Right renal cortex interstitium (tissue), 3 donors: Measurements from ENCODE around the gene RAD51B. TPM values are rescaled to one million over a fixed set of nuclear protein-coding genes. Genes with fewer than 3 reads are reported as not detected.

Source experiments
- DNase-seq, 3 donors: peaks; one replicate each; pipeline ENCODE4 v3.0.0-alpha.2; 2013; ENCODE audit warnings: low read depth in 3 of 3, low spot score in 2 of 3
- polyA plus RNA-seq, 3 donors: library from polyadenylated mRNA; unstranded; fragments of 120-200 nt; gene quantifications; one replicate each; pipeline ENCODE4 v1.2.1, GENCODE V29; 2013; ENCODE audit not compliant: insufficient read length in 3 of 3

RAD51B gene
- polyA plus RNA-seq, 3 donors = 11.3 to 11.9 (median 11.6) TPM

DNA sequence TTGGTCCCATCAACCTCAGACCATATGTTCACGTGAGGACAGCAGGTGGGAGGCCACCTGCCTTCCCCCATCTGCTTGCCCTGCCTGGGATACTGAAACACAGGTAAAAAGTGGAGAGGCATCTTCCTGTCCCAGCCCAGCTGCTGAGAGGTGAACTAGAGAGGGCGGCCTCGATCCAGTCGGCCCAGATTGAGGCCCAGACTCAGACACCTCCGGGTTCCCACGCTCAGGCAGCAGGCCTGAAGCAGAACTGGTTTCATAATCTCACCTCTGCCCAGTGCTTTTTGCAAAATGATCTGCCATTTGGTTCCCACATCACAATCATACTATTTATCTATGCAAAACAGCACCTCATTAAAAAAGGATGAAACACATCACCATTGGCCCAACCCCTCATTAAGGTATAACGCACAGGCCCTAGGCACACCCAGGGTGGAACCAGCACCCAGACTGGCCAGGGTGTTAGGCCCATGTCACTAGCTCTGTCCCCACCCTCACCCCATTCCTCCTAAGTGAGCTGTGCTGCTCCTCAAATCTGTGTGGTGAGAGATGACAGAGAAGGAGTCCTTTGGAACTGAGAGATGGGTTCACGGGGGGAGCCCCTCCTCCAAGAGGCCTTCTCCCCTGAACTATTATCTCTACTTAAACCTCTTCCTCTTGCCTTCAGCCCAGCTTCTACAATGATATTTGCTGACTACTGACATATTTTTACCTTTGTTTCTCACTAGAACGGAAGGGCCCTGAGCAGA, 892.2 kb downstream of the RAD51B start:
- no peak for DNase-seq

GRCh38 chr14:68712703-68713370, 893.3 kb downstream of the RAD51B start:
- no peak for DNase-seq

DNA sequence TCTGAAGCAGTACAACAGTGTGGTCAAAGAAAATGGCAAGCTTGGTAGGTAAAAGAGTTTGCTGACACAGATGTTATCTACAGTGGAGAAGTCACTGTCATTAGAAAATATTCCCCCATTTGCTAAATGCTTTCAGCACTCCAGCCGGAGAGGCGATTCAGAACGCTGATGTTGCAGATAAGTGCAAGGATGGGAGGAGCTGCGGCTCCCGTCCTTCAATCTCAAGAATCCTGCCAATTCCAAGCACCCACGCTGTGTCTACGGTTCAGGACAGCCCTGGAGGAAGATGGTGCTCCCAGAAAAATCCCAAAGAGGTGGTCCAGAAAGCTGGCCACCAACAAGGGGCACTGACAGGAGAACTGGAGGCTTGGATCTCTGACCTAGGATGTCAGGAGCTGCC, 894.2 kb downstream of the RAD51B start:
- no peak for DNase-seq

- no peak for DNase-seq
Measured at GRCh38 chr14:68714991-68715924, 895.7 kb downstream of the RAD51B start.

DNA sequence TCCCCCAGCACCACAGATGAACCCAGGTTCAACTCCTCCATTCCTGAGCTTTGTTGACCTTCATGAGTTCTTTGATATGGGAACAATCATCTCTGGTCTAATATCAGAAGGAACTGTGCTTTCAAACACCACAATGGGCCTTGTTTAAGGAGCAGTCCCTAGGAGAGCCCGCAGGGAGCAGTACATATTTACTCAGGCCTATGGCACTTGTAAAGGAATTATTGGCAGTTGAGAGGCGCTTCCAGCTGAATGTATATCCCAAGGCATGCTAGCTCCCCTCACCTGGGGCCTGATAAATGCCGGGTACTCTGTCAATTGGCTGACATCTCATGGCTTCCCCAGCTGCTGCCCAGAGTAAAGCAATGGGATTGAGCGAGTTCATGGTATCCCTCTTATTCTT, 897.1 kb downstream of the RAD51B start:
- no peak for DNase-seq

DNA sequence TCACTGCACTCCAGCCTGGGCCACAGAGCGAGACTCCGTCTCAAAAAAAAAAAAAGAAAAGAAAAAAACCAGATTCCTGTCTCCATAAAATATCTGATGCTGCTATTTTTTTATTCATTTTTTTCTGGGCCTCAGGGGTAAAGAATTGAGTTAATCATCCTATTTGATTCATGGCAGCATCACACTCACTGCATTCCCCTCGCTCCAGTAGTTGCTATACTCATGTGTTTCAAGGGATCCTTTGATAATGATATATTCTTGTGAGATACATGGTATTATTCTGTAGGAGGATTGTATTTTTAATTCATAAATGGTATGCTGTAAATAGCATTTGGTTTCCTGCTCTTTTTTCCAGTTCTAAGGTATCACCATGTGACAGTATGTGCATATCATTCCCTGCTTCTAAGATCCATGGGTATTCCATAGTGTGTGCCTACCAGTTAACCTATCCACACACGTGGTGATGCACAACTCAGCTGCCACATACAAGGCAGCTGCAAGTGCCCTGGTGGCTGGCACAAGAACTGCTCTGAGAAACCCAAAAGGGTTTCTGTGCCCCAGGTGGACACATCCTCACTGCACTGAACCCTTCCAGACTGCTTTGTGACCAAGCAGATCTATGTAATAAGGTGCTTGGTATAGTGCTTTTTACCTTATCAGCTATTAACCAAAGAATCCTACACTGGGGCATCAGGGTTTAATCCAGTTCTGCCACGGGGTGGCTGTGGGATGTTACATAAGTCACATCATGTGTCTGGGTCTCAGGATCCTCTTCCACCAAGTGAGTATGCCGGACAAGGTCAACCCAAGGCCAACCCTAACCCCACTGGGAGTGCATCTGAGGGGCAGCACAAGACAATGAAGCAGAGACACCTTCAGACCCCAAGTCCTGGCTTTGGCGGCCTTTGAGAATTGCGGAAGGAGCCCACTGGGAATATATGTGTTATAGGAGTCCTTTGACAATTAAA, 898.7 kb downstream of the RAD51B start:
- DNase-seq = no peak

DNA sequence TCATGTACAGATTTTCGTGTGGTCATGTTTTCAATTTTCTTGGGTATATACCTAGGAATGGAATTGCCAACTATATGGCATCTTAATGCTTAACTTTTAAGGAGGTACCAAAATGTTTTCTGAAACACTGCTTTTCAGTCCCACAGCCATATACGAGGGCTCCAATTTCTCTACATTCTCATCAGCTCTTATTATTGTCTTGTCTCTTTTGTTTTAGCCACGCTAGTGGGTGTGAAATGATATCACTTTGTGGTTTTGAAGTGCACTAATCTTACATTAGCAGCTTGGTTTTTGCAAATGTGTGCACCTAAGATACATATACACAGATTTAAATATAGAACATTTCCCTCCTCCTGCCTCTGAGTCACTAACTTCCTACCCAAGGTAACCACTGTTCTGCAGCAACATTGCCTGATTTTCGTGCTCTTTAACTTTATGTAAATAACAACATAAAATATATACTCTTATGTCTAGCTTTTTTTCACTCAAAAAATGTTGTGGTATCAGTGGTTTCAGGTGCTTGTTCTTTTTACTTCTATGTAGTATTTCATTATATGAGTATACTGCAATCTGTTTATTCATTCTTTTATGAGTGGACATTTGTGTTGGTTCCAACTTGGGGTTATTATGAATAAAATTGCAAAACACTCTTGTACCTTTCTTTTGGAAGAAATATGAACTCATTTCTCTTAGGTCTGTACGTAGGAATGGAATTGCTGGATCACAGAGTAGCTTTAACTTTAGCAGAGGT, 900.2 kb downstream of the RAD51B start:
- DNase-seq = no peak

- DNase-seq = no peak
Measured at GRCh38 chr14:68722186-68722585, 902.6 kb downstream of the RAD51B start.

DNA sequence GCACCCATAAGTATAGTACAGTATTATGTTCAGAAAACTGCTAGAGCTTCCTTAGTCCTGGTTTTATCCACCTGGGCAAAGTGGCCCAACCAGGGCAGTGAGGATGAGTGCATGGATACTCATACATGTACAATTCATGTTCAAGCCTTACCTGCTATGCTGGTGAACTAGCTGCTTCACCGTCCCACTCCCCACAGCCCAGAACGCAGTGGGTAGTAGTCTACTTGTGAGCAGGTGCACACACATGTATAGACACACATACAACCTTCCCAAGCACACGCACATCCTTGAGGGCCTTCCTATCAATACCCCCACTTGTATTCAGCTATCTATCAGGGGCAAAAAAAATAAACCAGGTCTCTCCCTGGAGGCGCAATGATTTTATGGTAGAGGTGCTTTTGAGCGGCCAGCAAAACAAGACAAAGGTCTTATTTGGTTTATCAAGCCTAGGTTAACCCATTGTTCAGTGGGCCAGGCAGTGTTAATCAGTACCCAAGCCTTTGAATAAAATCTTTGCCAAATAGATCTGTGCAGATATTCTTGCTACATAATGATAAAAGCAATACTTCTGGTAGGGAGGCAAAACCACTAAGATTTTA, 903.5 kb downstream of the RAD51B start:
- no peak for DNase-seq

GRCh38 chr14:68723808-68724268, 904.3 kb downstream of the RAD51B start:
- DNase-seq = no peak

GRCh38 chr14:68724914-68725313, 905.3 kb downstream of the RAD51B start:
- no peak for DNase-seq

DNA sequence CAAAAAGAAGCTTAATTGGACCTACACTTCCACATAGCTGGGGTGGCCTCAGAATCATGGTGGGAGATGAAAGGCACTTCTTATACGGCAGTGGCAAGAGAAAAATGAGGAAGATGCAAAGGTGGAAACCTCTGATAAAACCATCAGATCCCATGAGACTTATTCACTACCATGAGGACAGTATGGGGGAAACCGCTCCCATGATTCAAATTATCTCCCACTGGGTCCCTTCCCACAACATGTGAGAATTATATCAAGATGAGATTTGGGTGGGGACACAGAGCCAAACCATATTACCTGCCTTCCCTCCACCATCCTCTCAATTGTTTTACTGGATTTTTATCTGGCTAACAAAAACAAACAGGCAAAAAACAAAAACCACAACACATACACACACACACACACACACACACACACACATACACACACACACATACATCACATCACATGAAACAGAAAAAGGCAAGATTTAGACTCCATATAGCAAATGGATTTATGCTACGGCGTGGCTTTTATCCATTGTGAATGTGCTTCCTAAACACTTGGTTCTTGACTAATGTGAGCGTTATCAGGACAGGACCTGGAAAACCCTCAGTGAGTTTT, 906.6 kb downstream of the RAD51B start:
- no peak for DNase-seq

DNA sequence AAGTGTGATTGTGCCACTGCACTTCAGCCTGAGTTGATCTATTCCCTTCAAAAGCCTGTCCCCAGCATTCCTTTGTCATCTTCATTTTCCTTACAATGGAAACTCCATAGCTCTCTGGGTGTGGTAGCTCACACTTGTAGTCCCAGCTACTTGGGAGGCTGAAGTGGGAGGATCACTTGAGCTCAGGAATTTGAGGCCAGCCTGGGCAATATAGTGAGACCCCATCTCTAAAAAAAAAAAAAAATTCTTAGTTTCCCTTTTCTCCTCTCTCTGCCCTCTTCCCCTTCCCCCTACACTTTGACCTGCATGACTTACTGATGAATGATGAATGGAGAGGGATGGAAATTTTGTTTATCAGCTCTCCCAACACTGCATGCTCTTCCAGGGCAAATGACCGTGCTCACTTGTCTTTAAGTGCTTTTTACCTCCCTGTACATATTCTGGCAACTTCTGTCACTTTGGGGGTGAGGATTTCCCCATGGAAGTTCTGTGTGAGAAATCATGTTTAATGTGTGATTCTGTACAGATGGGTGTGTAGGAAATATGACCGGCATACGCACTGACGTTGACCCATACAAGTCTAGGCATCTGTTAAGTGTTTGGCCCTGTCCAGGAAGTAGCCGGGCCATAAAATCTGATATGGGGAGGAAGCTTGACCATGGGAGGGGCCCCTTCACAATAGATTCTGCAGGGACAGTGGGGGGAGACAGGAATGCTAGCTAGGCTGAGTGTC, 907.9 kb downstream of the RAD51B start:
- DNase-seq = no peak

DNA sequence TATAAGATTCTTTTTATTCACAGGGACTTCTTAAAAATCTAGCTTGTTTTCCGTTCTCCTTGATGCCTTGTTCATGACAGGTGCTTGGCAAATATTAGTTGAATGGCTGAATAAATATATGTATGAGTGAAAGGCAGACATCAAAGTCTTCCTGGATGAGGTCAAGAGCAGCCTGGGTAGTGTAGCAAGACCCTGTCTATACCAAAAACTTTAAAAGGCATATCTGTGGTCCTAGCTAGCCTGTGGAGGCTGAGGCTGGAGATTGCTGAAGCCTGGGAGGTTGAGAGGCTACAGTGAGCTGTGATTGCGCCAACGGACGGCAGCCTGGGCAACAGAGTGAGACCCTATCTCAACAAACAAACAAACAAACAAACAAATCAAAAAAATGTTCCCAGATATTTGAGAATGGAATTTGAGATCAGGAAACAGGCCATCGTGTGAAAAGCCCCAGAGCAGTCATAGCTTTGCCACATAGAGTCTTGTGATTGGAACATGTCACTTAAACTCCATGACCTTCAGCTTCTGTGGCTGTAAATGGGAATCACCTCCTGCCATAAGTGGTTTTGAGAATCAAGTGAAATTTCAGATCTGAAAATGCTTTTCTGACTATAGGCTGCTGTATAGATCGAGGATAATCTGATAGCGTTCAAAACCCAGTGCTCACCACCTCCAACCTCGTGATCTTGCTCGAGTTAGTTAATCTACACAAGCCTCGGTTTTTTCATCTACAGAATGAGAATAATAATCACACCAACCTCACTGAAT, 908.9 kb downstream of the RAD51B start:
- no peak for DNase-seq

DNA sequence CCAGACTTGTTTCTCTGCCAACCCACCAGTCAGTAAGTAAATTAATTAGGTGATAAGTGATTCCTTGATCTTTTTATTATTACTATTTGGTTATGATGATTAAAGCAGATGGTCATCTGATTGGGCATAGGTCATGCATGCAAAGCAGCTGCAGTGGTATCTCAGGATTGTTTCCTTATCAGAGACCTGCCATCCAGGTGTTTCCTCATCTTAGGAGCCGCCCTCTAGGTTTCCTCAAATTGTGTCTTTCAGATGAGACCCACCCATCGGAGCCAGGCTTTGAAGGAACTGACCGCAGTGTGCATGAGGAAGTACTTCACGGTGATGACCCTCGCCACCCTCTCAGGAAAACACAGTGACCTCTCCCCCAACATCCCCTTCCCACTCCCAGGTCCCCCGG, 910.0 kb downstream of the RAD51B start:
- DNase-seq = no peak

DNA sequence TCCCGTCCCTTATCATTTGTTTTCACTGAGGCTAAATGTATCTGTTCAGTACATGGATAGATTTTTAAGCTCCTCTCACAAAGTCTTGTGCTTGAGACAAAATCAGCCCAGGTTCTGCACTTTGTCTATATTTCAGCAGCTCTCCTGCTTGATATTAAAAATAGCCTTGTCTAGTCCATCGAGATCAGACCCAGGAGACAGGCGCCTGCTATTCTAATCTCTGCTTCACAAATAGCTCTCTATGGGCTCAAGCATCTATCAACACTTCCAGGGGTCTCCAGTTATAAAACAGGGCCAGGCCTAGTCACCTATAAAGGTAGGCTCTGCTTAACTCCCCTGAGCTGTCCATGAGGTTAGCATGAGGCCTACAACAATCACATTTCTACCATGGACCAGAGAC, 910.8 kb downstream of the RAD51B start:
- DNase-seq = no peak

DNA sequence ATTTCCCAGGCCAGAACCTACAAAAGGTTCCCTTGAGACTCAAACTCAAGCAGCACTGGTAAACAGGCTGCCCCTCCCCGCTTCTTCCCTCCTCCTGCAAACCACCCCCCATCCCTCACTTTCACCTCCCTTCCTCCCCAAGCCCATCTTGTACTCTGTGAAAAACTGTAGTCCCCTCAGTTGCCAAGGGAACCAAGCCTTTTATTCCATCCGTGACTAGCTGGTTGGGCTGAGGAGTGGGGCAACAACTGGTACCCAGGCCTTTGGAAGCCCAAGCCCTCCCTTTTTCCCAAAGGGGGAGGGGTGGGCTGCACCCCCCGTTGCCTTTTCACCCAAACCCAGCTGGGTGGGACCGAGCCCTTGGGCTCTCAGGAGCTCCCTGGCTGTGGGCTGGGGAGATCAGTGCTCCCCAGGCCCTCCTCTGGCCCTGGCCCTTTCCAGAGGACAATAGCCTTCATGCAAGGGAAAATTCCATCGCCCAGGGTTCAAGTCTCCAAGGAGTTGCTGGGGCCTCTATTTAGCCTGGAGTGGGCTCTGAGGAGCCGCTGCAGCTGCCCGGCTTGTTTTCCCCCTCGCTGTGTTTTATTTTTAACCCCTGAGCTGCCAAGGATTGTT, 911.3 kb downstream of the RAD51B start:
- no peak for DNase-seq
